GM23248 (cell line): ENCODE results near the gene SEC11C.

Experiments used
- EZH2 ChIP-seq: fragments of 200-600 bp; sonication (generic); IDR thresholded peaks from 2 replicates; pipeline ENCODE4 v1.6.1; 2018; ENCODE audit warnings: antibody characterized with exemption, mild to moderate bottlenecking; ENCODE audit not compliant: insufficient read depth, poor library complexity, severe bottlenecking
- EZH2phosphoT487 ChIP-seq: fragments of 200-600 bp; sonication (generic); IDR thresholded peaks from 2 replicates; pipeline ENCODE4 v1.6.1; 2018; ENCODE audit warnings: antibody characterized with exemption, moderate library complexity, mild to moderate bottlenecking, low read depth; ENCODE audit not compliant: insufficient read depth

DNA sequence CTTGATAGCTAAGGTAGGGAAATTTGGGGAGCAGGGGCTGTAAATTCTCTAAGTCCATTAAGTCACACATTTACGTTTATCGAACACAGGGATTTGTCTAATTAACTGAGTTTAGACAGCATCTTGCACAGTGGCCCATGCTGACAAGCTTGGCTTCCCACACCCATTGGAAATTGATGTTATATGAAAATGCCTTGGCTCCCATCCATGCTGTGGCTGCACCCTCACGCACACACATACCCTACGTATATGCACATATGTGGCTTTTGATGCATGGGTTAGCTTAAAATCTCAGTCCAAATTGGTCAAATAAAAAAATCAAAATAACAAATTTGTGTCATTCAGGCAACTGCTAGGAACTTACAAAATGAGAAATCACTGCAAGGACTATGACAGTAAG, 37.8 kb downstream of the SEC11C start:
- no peak for TF ChIP-seq EZH2
- TF ChIP-seq EZH2phosphoT487, result no peak
